Type B pancreatic cell (in vitro differentiated cells): ENCODE results near the gene ADD2. TPM values are rescaled to one million over a fixed set of nuclear protein-coding genes. Genes with fewer than 3 reads are reported as not detected.

ENCODE experiments used
- DNase-seq: peaks from one replicate; pipeline ENCODE4 v3.0.0; 2021; ENCODE audit warnings: mixed read lengths; ENCODE audit not compliant: unreplicated experiment; ENCODE audit errors: extremely low spot score
- H3K27ac Mint-ChIP-seq: 2 replicates; pipeline ENCODE4 v1.8.0; 2021; ENCODE audit warnings: mild to moderate bottlenecking, mixed read lengths
- H3K27me3 Mint-ChIP-seq: 2 replicates; pipeline ENCODE4 v1.8.0; 2021; ENCODE audit warnings: mixed read lengths
- H3K36me3 Mint-ChIP-seq: 2 replicates; pipeline ENCODE4 v1.8.0; 2021; ENCODE audit warnings: mixed read lengths
- H3K4me1 Mint-ChIP-seq: one replicate; pipeline ENCODE4 v1.8.0; 2021; ENCODE audit warnings: mixed read lengths; ENCODE audit not compliant: unreplicated experiment
- H3K4me3 Mint-ChIP-seq: 2 replicates; pipeline ENCODE4 v1.8.0; 2021; ENCODE audit warnings: mild to moderate bottlenecking, mixed read lengths
- H3K9me3 Mint-ChIP-seq: 2 replicates; pipeline ENCODE4 v1.8.0; 2021; ENCODE audit warnings: mixed read lengths
- total RNA-seq: library from RNA; stranded (reverse); gene quantifications from 2 replicates; pipeline ENCODE4 v1.2.1, GENCODE V29; 2021; ENCODE audit warnings: low replicate concordance
- TF ChIP-seq, protein P1 (sequence below): fragments of 200-600 bp; sonication (generic); conservative IDR thresholded peaks from 2 replicates; pipeline ENCODE4 v1.5.0; 2021; ENCODE audit warnings: antibody characterized with exemption, mild to moderate bottlenecking

Gene ADD2
- total RNA-seq, 1 donor from 2014 or later, result 5.0 TPM

DNA sequence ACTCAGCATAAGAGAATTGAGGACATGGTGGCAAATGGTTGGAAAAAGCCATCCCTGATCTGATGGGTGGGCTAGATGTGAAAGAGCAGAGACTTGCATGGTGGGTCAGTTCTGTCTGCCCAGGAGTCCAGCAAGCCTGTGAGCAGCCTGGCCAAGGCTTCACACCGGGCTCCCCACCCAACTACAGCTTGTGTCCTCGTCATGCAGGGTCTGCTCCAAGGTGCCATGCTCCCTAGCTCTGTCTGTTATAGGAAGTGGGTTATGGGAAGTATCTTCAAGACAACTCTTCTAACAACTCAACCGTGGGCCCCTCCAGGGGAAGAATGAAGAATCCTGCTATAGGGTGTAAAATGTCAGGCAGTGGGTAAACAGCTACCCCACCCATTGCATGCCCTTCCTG, 97.4 kb downstream of the ADD2 start:
- Mint-ChIP-seq H3K36me3 (no peaks in the 10 kb centered on the region), H3K27ac (no peak overlapping the region), H3K4me3 (no peak overlapping the region), H3K27me3 (peaks cover 5% of the 10 kb centered on the region), H3K9me3 (no peaks in the 10 kb centered on the region), H3K4me1 (peaks cover 6% of the 10 kb centered on the region)
- DNase-seq, result no peak
- TF ChIP-seq, protein P1, sequence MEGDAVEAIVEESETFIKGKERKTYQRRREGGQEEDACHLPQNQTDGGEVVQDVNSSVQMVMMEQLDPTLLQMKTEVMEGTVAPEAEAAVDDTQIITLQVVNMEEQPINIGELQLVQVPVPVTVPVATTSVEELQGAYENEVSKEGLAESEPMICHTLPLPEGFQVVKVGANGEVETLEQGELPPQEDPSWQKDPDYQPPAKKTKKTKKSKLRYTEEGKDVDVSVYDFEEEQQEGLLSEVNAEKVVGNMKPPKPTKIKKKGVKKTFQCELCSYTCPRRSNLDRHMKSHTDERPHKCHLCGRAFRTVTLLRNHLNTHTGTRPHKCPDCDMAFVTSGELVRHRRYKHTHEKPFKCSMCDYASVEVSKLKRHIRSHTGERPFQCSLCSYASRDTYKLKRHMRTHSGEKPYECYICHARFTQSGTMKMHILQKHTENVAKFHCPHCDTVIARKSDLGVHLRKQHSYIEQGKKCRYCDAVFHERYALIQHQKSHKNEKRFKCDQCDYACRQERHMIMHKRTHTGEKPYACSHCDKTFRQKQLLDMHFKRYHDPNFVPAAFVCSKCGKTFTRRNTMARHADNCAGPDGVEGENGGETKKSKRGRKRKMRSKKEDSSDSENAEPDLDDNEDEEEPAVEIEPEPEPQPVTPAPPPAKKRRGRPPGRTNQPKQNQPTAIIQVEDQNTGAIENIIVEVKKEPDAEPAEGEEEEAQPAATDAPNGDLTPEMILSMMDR, result no peak

DNA sequence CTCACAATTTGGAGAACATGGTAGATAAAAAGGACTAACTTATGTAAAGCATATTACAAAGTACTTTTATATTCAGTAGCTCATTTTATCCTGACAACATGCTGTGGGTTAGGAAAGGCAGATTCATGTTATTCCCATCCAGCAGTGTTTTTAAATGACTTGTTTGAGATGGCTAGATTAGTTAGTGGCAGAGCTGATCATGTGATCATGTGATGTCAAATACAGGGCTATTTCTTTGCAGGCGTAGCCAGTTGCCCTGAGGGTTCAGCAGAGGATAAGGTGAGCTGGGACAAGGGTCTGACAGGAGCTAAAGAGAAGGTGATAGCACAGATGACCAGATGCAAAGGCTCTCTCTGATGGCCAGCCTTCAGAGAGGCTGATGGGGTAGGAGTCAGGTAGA, 97.8 kb downstream of the ADD2 start:
- TF ChIP-seq, protein P1, result no peak
- Mint-ChIP-seq H3K27me3 (peaks cover 5% of the 10 kb centered on the region), H3K9me3 (no peaks in the 10 kb centered on the region), H3K36me3 (no peaks in the 10 kb centered on the region), H3K4me3 (no peak overlapping the region), H3K4me1 (peaks cover 6% of the 10 kb centered on the region), H3K27ac (no peak overlapping the region)
- no peak for DNase-seq

DNA sequence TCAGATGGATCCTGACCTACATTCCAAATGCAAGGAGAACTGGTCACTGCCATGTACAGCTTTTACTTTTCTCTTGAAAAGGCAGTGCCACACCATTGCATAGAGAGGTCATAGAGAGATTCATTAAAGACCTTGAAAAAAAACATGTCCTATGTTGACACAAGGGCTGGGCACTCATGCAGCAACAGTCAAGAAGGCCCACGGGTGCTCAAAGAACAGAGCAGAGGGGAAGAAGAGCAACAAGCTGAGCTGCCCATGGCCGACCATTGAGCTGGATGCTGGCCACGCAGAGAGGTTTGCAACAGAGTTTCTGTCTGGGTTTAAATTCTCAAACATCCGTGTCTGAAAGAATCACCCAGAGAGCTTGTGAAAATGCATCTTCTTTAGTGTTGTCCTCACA, 99.1 kb downstream of the ADD2 start:
- H3K27ac Mint-ChIP-seq, result no peak overlapping the region
- no peak overlapping the region for H3K4me3 Mint-ChIP-seq
- H3K9me3 Mint-ChIP-seq, result no peaks in the 10 kb centered on the region
- peaks cover 5% of the 10 kb centered on the region for H3K27me3 Mint-ChIP-seq
- peaks cover 6% of the 10 kb centered on the region for H3K4me1 Mint-ChIP-seq
- TF ChIP-seq, protein P1, result no peak
- DNase-seq, result no peak
- no peaks in the 10 kb centered on the region for H3K36me3 Mint-ChIP-seq

DNA sequence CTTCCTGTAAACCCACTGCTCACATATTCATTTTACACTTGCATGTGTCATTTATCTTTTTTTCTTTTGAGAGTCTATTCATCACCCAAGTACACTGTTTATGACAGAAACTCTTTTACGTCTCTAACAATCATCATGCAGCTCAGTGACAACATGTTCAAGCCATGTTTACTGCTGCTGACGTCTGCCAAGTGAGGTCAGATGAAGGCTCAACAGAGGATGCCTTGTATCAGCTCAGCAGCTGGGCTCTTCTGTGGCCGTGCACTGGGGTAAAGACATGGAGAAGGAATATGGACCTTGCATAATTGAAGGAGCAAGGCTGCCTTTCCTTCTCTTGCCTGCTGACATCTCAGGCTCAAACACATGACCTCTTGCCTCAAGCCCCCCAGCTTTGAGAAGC, 99.6 kb downstream of the ADD2 start:
- Mint-ChIP-seq H3K36me3 (no peaks in the 10 kb centered on the region), H3K27ac (no peak overlapping the region), H3K27me3 (peaks cover 5% of the 10 kb centered on the region), H3K4me1 (peaks cover 6% of the 10 kb centered on the region), H3K9me3 (no peaks in the 10 kb centered on the region), H3K4me3 (no peak overlapping the region)
- TF ChIP-seq, protein P1, result no peak
- DNase-seq, result no peak

DNA sequence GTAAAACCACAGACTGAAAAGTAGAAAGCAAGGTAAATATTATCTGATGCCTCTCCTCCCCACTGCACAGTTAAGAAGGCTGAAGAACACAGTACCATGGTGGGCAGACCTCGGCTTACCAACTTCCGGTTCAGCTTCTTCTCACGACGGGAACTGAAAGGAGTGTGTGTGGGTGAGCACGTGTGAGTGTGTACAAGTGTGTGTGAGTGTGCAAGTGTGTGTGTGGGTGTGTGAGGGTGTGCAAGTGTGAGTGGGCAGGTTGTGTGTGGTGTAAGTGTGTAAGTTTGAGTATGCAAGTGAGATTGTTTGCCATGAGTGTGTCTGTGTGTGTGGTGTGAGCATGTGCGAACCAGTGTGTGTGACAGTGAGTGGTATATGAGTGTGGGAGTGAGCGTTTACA, 103.5 kb downstream of the ADD2 start:
- Mint-ChIP-seq H3K4me3 (no peak overlapping the region), H3K27me3 (peaks cover 15% of the 10 kb centered on the region), H3K4me1 (no peaks in the 10 kb centered on the region), H3K9me3 (no peaks in the 10 kb centered on the region), H3K36me3 (no peaks in the 10 kb centered on the region), H3K27ac (no peak overlapping the region)
- TF ChIP-seq, protein P1, result no peak
- DNase-seq, result no peak

DNA sequence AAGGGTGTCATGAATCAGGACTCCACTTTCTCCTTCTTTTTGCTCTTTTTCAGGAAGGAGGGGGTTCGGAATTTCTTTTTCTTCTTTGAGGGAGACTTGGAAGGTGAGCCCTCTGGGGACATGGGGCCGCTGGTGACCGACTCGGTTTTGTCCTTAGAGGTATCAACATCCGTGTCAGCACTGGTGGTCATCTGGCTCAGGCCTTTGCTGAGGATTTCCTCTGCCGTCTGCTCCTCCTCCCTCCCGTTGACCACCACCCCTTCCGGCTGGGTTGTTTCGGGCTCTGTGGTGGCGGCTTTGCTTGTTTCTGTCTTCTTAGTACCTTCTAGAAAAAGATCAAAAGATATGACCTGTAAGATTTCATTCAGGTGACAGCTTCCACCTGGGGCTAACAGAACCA, 104.6 kb downstream of the ADD2 start:
- no peaks in the 10 kb centered on the region for H3K36me3 Mint-ChIP-seq
- no peak overlapping the region for H3K4me3 Mint-ChIP-seq
- no peaks in the 10 kb centered on the region for H3K9me3 Mint-ChIP-seq
- peaks cover 20% of the 10 kb centered on the region for H3K27me3 Mint-ChIP-seq
- DNase-seq, result no peak
- H3K4me1 Mint-ChIP-seq, result no peaks in the 10 kb centered on the region
- no peak overlapping the region for H3K27ac Mint-ChIP-seq
- TF ChIP-seq, protein P1, result no peak
